Skeletal muscle cell (primary cell): Measurements from ENCODE around the gene MRAP2.

ENCODE experiments used
- DNase-seq: peaks from one replicate; pipeline ENCODE4 v3.0.0-alpha.2; 2010; ENCODE audit warnings: low read depth
- H3K4me3 ChIP-seq: 2 replicates; pipeline ENCODE4 v1.5.1; 2011; ENCODE audit warnings: low read depth, mild to moderate bottlenecking, control low read depth, low read length, moderate library complexity

The MRAP2 gene

GRCh38 chr6:84033523-84034451, at the start of gene MRAP2:
MRAP2 (plus strand) TSS chr6:84033772; CDS start chr6:84055319, 21,547 bp downstream.
- peak within 1 kb of the TSS; percentile 61 for H3K4me3 ChIP-seq
- DNase-seq, result no peak

GRCh38 chr6:83984411-83984810, 49.2 kb upstream of the MRAP2 start:
- no peak for DNase-seq
- H3K4me3 ChIP-seq, result no peak overlapping the region

GRCh38 chr6:83985308-83985713, 48.3 kb upstream of the MRAP2 start:
- DNase-seq, result no peak
- H3K4me3 ChIP-seq, result no peak overlapping the region

GRCh38 chr6:83985715-83986114, 47.9 kb upstream of the MRAP2 start:
- no peak for DNase-seq
- no peak overlapping the region for H3K4me3 ChIP-seq

- no peak overlapping the region for H3K4me3 ChIP-seq
- DNase-seq, result no peak
These were observed 35.5 kb upstream of the MRAP2 start for GRCh38 chr6:83998021-83998584.

GRCh38 chr6:84001119-84001518, 32.5 kb upstream of the MRAP2 start:
- H3K4me3 ChIP-seq, result no peak overlapping the region
- no peak for DNase-seq

- no peak overlapping the region for H3K4me3 ChIP-seq
- no peak for DNase-seq
These were observed 31.3 kb upstream of the MRAP2 start for GRCh38 chr6:84002226-84002625.

GRCh38 chr6:84003131-84003530, 30.4 kb upstream of the MRAP2 start:
- DNase-seq, result no peak
- no peak overlapping the region for H3K4me3 ChIP-seq

GRCh38 chr6:84003654-84004053, 29.9 kb upstream of the MRAP2 start:
- no peak for DNase-seq

GRCh38 chr6:84007871-84008270, 25.7 kb upstream of the MRAP2 start:
- no peak overlapping the region for H3K4me3 ChIP-seq
- DNase-seq, result no peak

More at GRCh38 chr6:84003654-84004053, 29.9 kb upstream of the MRAP2 start:
- H3K4me3 ChIP-seq, result no peak overlapping the region

- no peak for DNase-seq
These were observed 20.2 kb upstream of the MRAP2 start for GRCh38 chr6:84013354-84013753.

GRCh38 chr6:84013931-84014330, 19.6 kb upstream of the MRAP2 start:
- DNase-seq, result no peak
- H3K4me3 ChIP-seq, result no peak overlapping the region

More at GRCh38 chr6:84013354-84013753, 20.2 kb upstream of the MRAP2 start:
- no peak overlapping the region for H3K4me3 ChIP-seq

GRCh38 chr6:84016029-84016428, 17.5 kb upstream of the MRAP2 start:
- DNase-seq, result no peak
- no peak overlapping the region for H3K4me3 ChIP-seq

- no peak for DNase-seq
These were observed 15.7 kb upstream of the MRAP2 start for GRCh38 chr6:84017709-84018452.

GRCh38 chr6:84018453-84019061, 15.0 kb upstream of the MRAP2 start:
- H3K4me3 ChIP-seq, result no peak overlapping the region
- DNase-seq, result no peak

More at GRCh38 chr6:84017709-84018452, 15.7 kb upstream of the MRAP2 start:
- H3K4me3 ChIP-seq, result no peak overlapping the region

GRCh38 chr6:84019141-84019841, 14.3 kb upstream of the MRAP2 start:
- no peak overlapping the region for H3K4me3 ChIP-seq
- no peak for DNase-seq

GRCh38 chr6:84019842-84020211, 13.7 kb upstream of the MRAP2 start:
- H3K4me3 ChIP-seq, result no peak overlapping the region
- DNase-seq, result no peak

GRCh38 chr6:84021625-84022024, 11.9 kb upstream of the MRAP2 start:
- no peak for DNase-seq
- no peak overlapping the region for H3K4me3 ChIP-seq

GRCh38 chr6:84026721-84027164, 6.8 kb upstream of the MRAP2 start:
- no peak for DNase-seq
- no peak overlapping the region for H3K4me3 ChIP-seq
